K562 (cell line): ENCODE measurements around the gene NDFIP2. TPM values are rescaled to one million over a fixed set of nuclear protein-coding genes. Genes with fewer than 3 reads are reported as not detected.

Experiments used
- ATAC-seq: fragments of 200-7000 bp; cut with Tn5 transposase; 3 replicates; pipeline ENCODE4 v1.9.1; 2020; ENCODE audit warnings: moderate library complexity
- BruUV-seq: library from RNA; stranded (reverse); fragments of 400-500 nt; replicated peaks from 2 replicates; lab custom pipeline; 2021; lab: Mats Ljungman, UMichigan
- CTCF ChIA-PET: fragments of 300-600 bp; formaldehyde crosslinking; extraction: SDS; loops from one replicate; lab custom pipeline; 2021; ENCODE audit warnings: low intra/inter-chr PET ratio; lab: Yijun Ruan, JAX
- POLR2A ChIA-PET: fragments of 300-600, 350-650 bp; sonication (Branson Sonifier 250); formaldehyde crosslinking; extraction: SDS; loops from one replicate; lab custom pipeline; 2021; ENCODE audit warnings: antibody characterized with exemption, inconsistent platforms; lab: Yijun Ruan, JAX
- DNase-seq, 4 experiments: peaks; one replicate each; pipeline versions ENCODE4 v3.0.0 to v3.0.0-alpha.2; 2011 to 2018; ENCODE audit warnings: low spot score in 3 of 4, mixed read lengths in 3 of 4; ENCODE audit errors: extremely low read depth in 1 of 4
- FAIRE-seq: peaks from 2 replicates; lab custom pipeline; 2011; peaks lifted over from hg19 to GRCh38; lab: Jason Lieb, UNC
- H2AFZ ChIP-seq: 2 replicates; pipeline ENCODE4 v1.6.0; 2011; ENCODE audit warnings: low read depth, low read length, control low read depth, inconsistent platforms
- H3K27ac ChIP-seq: fragments of 200-600 bp; 3 replicates; pipeline ENCODE4 v1.8.0; 2011; ENCODE audit warnings: low read depth, mild to moderate bottlenecking, control low read depth, inconsistent platforms, low read length, moderate library complexity, mixed read lengths; ENCODE audit errors: extremely low read depth
- H3K27me3 ChIP-seq, 2 experiments: fragments of 300-600 bp in 1 of 2; 2 replicates in 1 of 2; 3 replicates in 1 of 2; pipeline versions ENCODE4 v1.6.0 to v1.8.0; 2011; ENCODE audit warnings: inconsistent platforms in 2 of 2, low read length in 2 of 2, mild to moderate bottlenecking in 1 of 2, mixed read lengths in 1 of 2, moderate library complexity in 1 of 2; ENCODE audit not compliant: control insufficient read depth in 2 of 2, insufficient read depth in 2 of 2
- H3K36me3 ChIP-seq: fragments of 300-600 bp; 3 replicates; pipeline ENCODE4 v1.8.0; 2011; ENCODE audit warnings: mild to moderate bottlenecking, low read length, inconsistent platforms; ENCODE audit not compliant: control insufficient read depth, insufficient read depth
- H3K4me1 ChIP-seq, 2 experiments: fragments of 200-600 bp in 1 of 2; replicated peaks in 1 of 2; 2 replicates in 1 of 2; 3 replicates in 1 of 2; pipeline versions ENCODE4 v1.5.1 to v1.8.0; 2011; ENCODE audit warnings: inconsistent platforms in 2 of 2, low read length in 2 of 2, mild to moderate bottlenecking in 1 of 2, mixed read lengths in 1 of 2, moderate library complexity in 1 of 2; ENCODE audit not compliant: control insufficient read depth in 2 of 2, insufficient read depth in 2 of 2
- H3K4me2 ChIP-seq: 2 replicates; pipeline ENCODE4 v1.6.1; 2011; ENCODE audit warnings: low read length, control low read depth, inconsistent platforms, mixed read lengths; ENCODE audit not compliant: insufficient read depth
- H3K4me3 ChIP-seq: fragments of 200-600 bp; sonication (generic), shearing (Covaris generic); 2 replicates; pipeline ENCODE4 v1.5.1; 2016; ENCODE audit warnings: control low read depth, inconsistent platforms
- H3K79me2 ChIP-seq: fragments of 200-600 bp; 3 replicates; pipeline ENCODE4 v1.8.0; 2011; ENCODE audit warnings: low read length, inconsistent platforms; ENCODE audit not compliant: control insufficient read depth, insufficient read depth
- H3K9ac ChIP-seq, 2 experiments: 2 replicates each; pipeline versions ENCODE4 v1.6.0 to v1.6.1; 2011; ENCODE audit warnings: low read depth in 2 of 2, low read length in 2 of 2, control low read depth in 1 of 2, inconsistent platforms in 1 of 2, mild to moderate bottlenecking in 1 of 2, mixed read lengths in 1 of 2; ENCODE audit not compliant: insufficient read depth in 1 of 2
- H3K9me1 ChIP-seq: one replicate; pipeline ENCODE4 v1.6.0; 2011; ENCODE audit warnings: inconsistent platforms, mild to moderate bottlenecking, low read length, moderate library complexity; ENCODE audit not compliant: control insufficient read depth, insufficient read depth
- H3K9me3 ChIP-seq: replicated peaks from 2 replicates; pipeline ENCODE4 v1.5.1; 2011; ENCODE audit warnings: low read depth, low read length, inconsistent platforms; ENCODE audit not compliant: control insufficient read depth, insufficient read depth
- H4K20me1 ChIP-seq: replicated peaks from 2 replicates; pipeline ENCODE4 v1.6.1; 2011; ENCODE audit warnings: low read length, inconsistent platforms, mixed read lengths; ENCODE audit not compliant: control insufficient read depth, insufficient read depth
- CGGBP1 ChIP-seq: fragments of 250-450 bp; sonication (Bioruptor Pico); IDR thresholded peaks from 2 replicates; pipeline ENCODE4 v1.9.0; 2021; ENCODE audit warnings: mild to moderate bottlenecking
- CREB1 ChIP-seq, 2 experiments: sonication (generic) in 1 of 2; formaldehyde crosslinking in 1 of 2; IDR thresholded peaks; 2 replicates each; pipeline versions ENCODE4 v1.6.1 to v1.8.0; 2012 to 2022; ENCODE audit warnings: inconsistent platforms in 1 of 2, mild to moderate bottlenecking in 1 of 2, missing genetic modification reagents in 1 of 2, moderate library complexity in 1 of 2
- CREB5 ChIP-seq: fragments of 250-450 bp; sonication (Bioruptor Pico); IDR thresholded peaks from 2 replicates; pipeline ENCODE4 v1.5.0; 2020; ENCODE audit warnings: mild to moderate bottlenecking
- E2F3 ChIP-seq: fragments of 250-450 bp; sonication (Bioruptor Pico); IDR thresholded peaks from 2 replicates; pipeline ENCODE4 v1.4.0; 2020; ENCODE audit warnings: mild to moderate bottlenecking
- ELF1 ChIP-seq: fragments of 200-800 bp; sonication (Bioruptor generic); IDR thresholded peaks from 2 replicates; pipeline ENCODE4 v1.6.1; 2016; ENCODE audit warnings: missing genetic modification characterization, missing compliant biosample characterization
- EZH2 ChIP-seq: IDR thresholded peaks from 2 replicates; pipeline ENCODE4 v1.6.1; 2012; ENCODE audit warnings: low read depth, mild to moderate bottlenecking, inconsistent platforms, low read length, borderline replicate concordance
- MYC ChIP-seq, 2 experiments: fragments of 250-450 bp in 1 of 2; sonication (Bioruptor Pico) in 1 of 2; IDR thresholded peaks; 2 replicates each; pipeline versions ENCODE4 v1.5.1 to v1.6.1; 2012 to 2021; ENCODE audit warnings: low read depth in 2 of 2, borderline replicate concordance in 1 of 2, improper control_type of control experiment in 1 of 2, low read length in 1 of 2, mild to moderate bottlenecking in 1 of 2, moderate library complexity in 1 of 2
- SAFB ChIP-seq: fragments of 200-400 bp; formaldehyde crosslinking; IDR thresholded peaks from 2 replicates; pipeline ENCODE4 v1.6.1; 2017; ENCODE audit warnings: low read depth, low read length, borderline replicate concordance
- SMARCE1 ChIP-seq: fragments of 450-650 bp; IDR thresholded peaks from 2 replicates; pipeline ENCODE4 v1.7.1; 2016; ENCODE audit warnings: mild to moderate bottlenecking
- SP2 ChIP-seq: IDR thresholded peaks from 2 replicates; pipeline ENCODE4 v1.6.1; 2011; ENCODE audit warnings: mild to moderate bottlenecking, low read depth, low read length, moderate library complexity; ENCODE audit not compliant: poor library complexity, severe bottlenecking; ENCODE audit errors: extremely low read depth
- SREBF2 ChIP-seq: sonication (generic); formaldehyde crosslinking; IDR thresholded peaks from 2 replicates; pipeline ENCODE4 v1.4.0; 2020; ENCODE audit warnings: mild to moderate bottlenecking, missing genetic modification reagents
- TCFL5 ChIP-seq: fragments of 250-450 bp; sonication (Bioruptor Pico); conservative IDR thresholded peaks from 2 replicates; pipeline ENCODE4 v1.6.1; 2021; ENCODE audit warnings: mild to moderate bottlenecking, moderate library complexity, matching md5 sums
- THRB ChIP-seq: fragments of 450-650 bp; formaldehyde crosslinking; conservative IDR thresholded peaks from 2 replicates; pipeline ENCODE4 v1.4.0; 2022; ENCODE audit warnings: mild to moderate bottlenecking, missing genetic modification characterization
- ZNF280B ChIP-seq: fragments of 250-450 bp; sonication (Bioruptor Pico); IDR thresholded peaks from 2 replicates; pipeline ENCODE4 v1.5.1; 2021; ENCODE audit warnings: mild to moderate bottlenecking
- ZNF408 ChIP-seq: fragments of 250-450 bp; sonication (Bioruptor Pico); IDR thresholded peaks from 2 replicates; pipeline ENCODE4 v1.4.0; 2020; ENCODE audit warnings: low read depth, mild to moderate bottlenecking, moderate library complexity
- ZNF699 ChIP-seq: fragments of 250-450 bp; sonication (Bioruptor Pico); IDR thresholded peaks from 2 replicates; pipeline ENCODE4 v1.8.0; 2021; ENCODE audit warnings: mild to moderate bottlenecking, moderate library complexity; ENCODE audit not compliant: insufficient replicate concordance
- ZNF766 ChIP-seq: fragments of 200-800 bp; sonication (Bioruptor generic); conservative IDR thresholded peaks from 2 replicates; pipeline ENCODE4 v1.6.1; 2016; ENCODE audit warnings: missing genetic modification characterization, missing compliant biosample characterization
- WGBS: fragments of 100-300 bp; shearing (Covaris generic); methylation state at CpG from one replicate; pipeline ENCODE4 v1.1.6; 2016; ENCODE audit warnings: low coverage, mixed read lengths; ENCODE audit not compliant: insufficient coverage; ENCODE audit errors: missing lambda C conversion rate; 5-methylcytosine and 5-hydroxymethylcytosine counted together
- in situ Hi-C: fragments of 300-500 bp; cut with MboI; formaldehyde crosslinking; loops from 4 replicates; pipeline ENCODE4 v1.15.0; 2018; ENCODE audit warnings: inconsistent platforms, mixed read lengths
- intact Hi-C: fragments of 100-400 bp; cut with micrococcal nuclease; formaldehyde crosslinking; loops from 2 replicates; pipeline ENCODE4 v1.14.2; 2022
- polyA plus RNA-seq, 8 experiments: library from polyadenylated mRNA; depleted of rRNA in 4 of 8; stranded (reverse) in 5 of 8; unstranded in 3 of 8; fragments of >200 nt; fragmentation: Nextera tagmentation in 2 of 8; fragmentation: Illumina TruSeq in 1 of 8; extraction: Ambion mirVana in 2 of 8; extraction: Trizol in 1 of 8; gene quantifications; 2 replicates each; pipeline versions ENCODE4 v1.2.1 to v1.2.3, GENCODE V29; 2011 to 2014; ENCODE audit warnings: inconsistent platforms in 1 of 8, missing spikeins in 1 of 8
- total RNA-seq, 7 experiments: library from RNA; depleted of rRNA in 6 of 7; stranded (reverse); fragments of >200 nt in 6 of 7; fragmentation: Illumina TruSeq in 2 of 7; extraction: Trizol in 2 of 7; gene quantifications; 2 replicates each; pipeline versions ENCODE4 v1.2.1 to v1.2.3, GENCODE V29; 2011 to 2021; ENCODE audit warnings: low replicate concordance in 1 of 7

NDFIP2 gene
- total and polyA plus RNA-seq, 9 of the 15 experiments (the other 6 are each of a cell fraction or from before 2014, with no cell fraction given), result 13.4 to 54.4 (median 27.8) TPM

- H3K79me2 ChIP-seq, result peaks cover 97% of the 10 kb centered on the region
- TF ChIP-seq CGGBP1 (CRISPR knock-in tag), result no peak
- TF ChIP-seq ZNF280B (CRISPR knock-in tag), result no peak
- TF ChIP-seq SP2, result no peak
- no peak for TF ChIP-seq SAFB
- TF ChIP-seq ZNF408 (CRISPR knock-in tag), result no peak
- no peak for TF ChIP-seq E2F3
- no peak for TF ChIP-seq THRB (CRISPR knock-in tag)
- TF ChIP-seq EZH2, result no peak
- no peak for TF ChIP-seq CREB5 (CRISPR knock-in tag)
- no peak for TF ChIP-seq MYC (IDR thresholded peaks at IDR 0.05; ENCODE audit: low read depth, low read length)
- no peak for TF ChIP-seq MYC (CRISPR knock-in tag; IDR thresholded peaks at IDR 0.05; ENCODE audit: borderline replicate concordance, low read depth)
- TF ChIP-seq TCFL5, result no peak
- TF ChIP-seq SMARCE1, result no peak
- TF ChIP-seq ZNF699, result no peak
- no peak for TF ChIP-seq ZNF766 (CRISPR knock-in tag)
- TF ChIP-seq SREBF2 (CRISPR knock-in tag), result no peak
- TF ChIP-seq ELF1 (tag), result no peak
- TF ChIP-seq CREB1 (IDR thresholded peaks at IDR 0.05), result no peak
- TF ChIP-seq CREB1 (CRISPR knock-in tag; IDR thresholded peaks at IDR 0.05), result no peak
Observed at GRCh38 chr13:79490326-79490725, 9.4 kb downstream of the NDFIP2 start.

More at GRCh38 chr13:79490326-79490725, 9.4 kb downstream of the NDFIP2 start:
- in situ Hi-C loops, result no loop called here
- peaks cover 10% of the 10 kb centered on the region; the same call in 1 of the 3 replicates for H3K36me3 ChIP-seq
- ATAC-seq (no peak), FAIRE-seq (no peak), DNase-seq (no peak)
- no peak overlapping the region for H2AFZ ChIP-seq
- no peak overlapping the region for H3K27ac ChIP-seq
- no peak overlapping the region for H3K4me2 ChIP-seq
- intact Hi-C loops, result no loop called here
- ChIA-PET CTCF (interaction anchor here (0.6 kb wide), 1 partner anchor 8 kb away, joined by 4 read pairs; no protein-coding TSS in a partner anchor), POLR2A (no interaction called here)
- 55% methylated on average over 1 of the region's 1 CpG for WGBS
- H3K9me3 ChIP-seq, result no peaks in the 10 kb centered on the region
- H3K9ac ChIP-seq, result no peak overlapping the region
- peaks cover 0 to 6% of the 10 kb centered on the region in 2 experiments; a peak in 2 of 5 replicates for H3K4me1 ChIP-seq
- H3K4me3 ChIP-seq, result no peak overlapping the region
- H3K9me1 ChIP-seq, result no peaks in the 10 kb centered on the region
- no peaks in the 10 kb centered on the region for H3K27me3 ChIP-seq
- 0 out of 2 replicates have a peak, but pooled peaks cover 4% of the 10 kb centered on the region for H4K20me1 ChIP-seq
- no TSS peak for BruUV-seq
